GM12878 (cell line): ENCODE results near the gene YIPF6. TPM values are rescaled to one million over a fixed set of nuclear protein-coding genes. Genes with fewer than 3 reads are reported as not detected.

ENCODE experiments used
- ATF7 ChIP-seq: fragments of 450-650 bp; IDR thresholded peaks from 2 replicates; pipeline ENCODE4 v1.6.1; 2016; ENCODE audit warnings: low read depth, mild to moderate bottlenecking
- BCL11A ChIP-seq: IDR thresholded peaks from 2 replicates; pipeline ENCODE4 v1.6.1; 2011; ENCODE audit warnings: low read depth, low read length
- BRCA1 ChIP-seq: IDR thresholded peaks from 2 replicates; pipeline ENCODE4 v1.6.1; 2011; ENCODE audit warnings: low read depth, low read length, improper control_type of control experiment
- CBX3 ChIP-seq: fragments of 200-600 bp; sonication (generic); IDR thresholded peaks from 2 replicates; pipeline ENCODE4 v1.6.1; 2016; ENCODE audit warnings: low read depth, borderline replicate concordance
- CHD1 ChIP-seq: IDR thresholded peaks from 2 replicates; pipeline ENCODE4 v1.6.1; 2012; ENCODE audit warnings: low read depth, low read length, improper control_type of control experiment
- CREM ChIP-seq: IDR thresholded peaks from 2 replicates; pipeline ENCODE4 v1.6.1; 2014; ENCODE audit warnings: antibody characterized with exemption, low read depth
- IRF4 ChIP-seq: IDR thresholded peaks from 2 replicates; pipeline ENCODE4 v1.6.1; 2011; ENCODE audit warnings: low read depth, low read length
- MEF2A ChIP-seq: IDR thresholded peaks from 2 replicates; pipeline ENCODE4 v1.6.1; 2011; ENCODE audit warnings: low read depth, mild to moderate bottlenecking, low read length, moderate library complexity; ENCODE audit not compliant: insufficient read depth
- MEF2B ChIP-seq: fragments of 450-650 bp; IDR thresholded peaks from 2 replicates; pipeline ENCODE4 v1.6.1; 2018; ENCODE audit warnings: mild to moderate bottlenecking, moderate library complexity; ENCODE audit not compliant: partially characterized antibody, poor library complexity, severe bottlenecking
- MTA3 ChIP-seq: IDR thresholded peaks from 2 replicates; pipeline ENCODE4 v1.6.1; 2012; ENCODE audit warnings: low read length, inconsistent platforms, borderline replicate concordance
- NBN ChIP-seq: fragments of 450-650 bp; IDR thresholded peaks from 2 replicates; pipeline ENCODE4 v1.6.1; 2016
- NR2C2 ChIP-seq: IDR thresholded peaks from 2 replicates; pipeline ENCODE4 v1.6.1; 2011; ENCODE audit warnings: borderline replicate concordance, low read depth; ENCODE audit not compliant: control insufficient read depth, insufficient read length
- PAX5 ChIP-seq: IDR thresholded peaks from 2 replicates; pipeline ENCODE4 v1.6.1; 2011; ENCODE audit warnings: low read depth, low read length, borderline replicate concordance
- PML ChIP-seq: IDR thresholded peaks from 2 replicates; pipeline ENCODE4 v1.6.1; 2012; ENCODE audit warnings: low read length, inconsistent platforms
- RAD51 ChIP-seq: fragments of 450-650 bp; IDR thresholded peaks from 2 replicates; pipeline ENCODE4 v1.6.1; 2016; ENCODE audit warnings: moderate library complexity, mild to moderate bottlenecking, inconsistent platforms
- RCOR1 ChIP-seq: conservative IDR thresholded peaks from 2 replicates; pipeline ENCODE4 v1.6.1; 2012; ENCODE audit warnings: low read depth, low read length, improper control_type of control experiment
- RELA ChIP-seq: fragments of 450-650 bp; IDR thresholded peaks from 2 replicates; pipeline ENCODE4 v1.8.0; 2014; ENCODE audit warnings: borderline replicate concordance; ENCODE audit not compliant: partially characterized antibody
- RUNX3 ChIP-seq: IDR thresholded peaks from 2 replicates; pipeline ENCODE4 v1.6.1; 2012; ENCODE audit warnings: low read length, inconsistent platforms
- SREBF1 ChIP-seq: IDR thresholded peaks from 2 replicates; pipeline ENCODE4 v1.6.1; 2012; ENCODE audit warnings: mild to moderate bottlenecking, low read length
- STAT1 ChIP-seq: fragments of 450-650 bp; conservative IDR thresholded peaks from 2 replicates; pipeline ENCODE4 v1.6.1; 2014; ENCODE audit warnings: antibody characterized with exemption, mild to moderate bottlenecking
- polyA plus RNA-seq, 11 experiments: library from polyadenylated mRNA; depleted of rRNA in 4 of 11; unstranded in 6 of 11; stranded (reverse) in 5 of 11; fragments of >200 nt; fragmentation: Nextera tagmentation in 4 of 11; fragmentation: Illumina TruSeq in 1 of 11; extraction: Ambion mirVana in 4 of 11; extraction: Trizol in 1 of 11; gene quantifications; 1 replicate in 1 of 11; 2 replicates in 10 of 11; pipeline versions ENCODE4 v1.2.1 to v1.2.3, GENCODE V29; 2011 to 2016; ENCODE audit warnings: inconsistent platforms in 2 of 11, missing spikeins in 2 of 11, low read depth in 1 of 11
- total RNA-seq, 4 experiments: library from RNA; depleted of rRNA in 3 of 4; stranded (reverse); fragments of >200 nt in 3 of 4; fragmentation: Illumina TruSeq in 1 of 4; extraction: Trizol in 1 of 4; gene quantifications; 2 replicates each; pipeline versions ENCODE4 v1.2.1 to v1.2.3, GENCODE V29; 2013 to 2021
- TF ChIP-seq, protein P1 (sequence below): fragments of 450-650 bp; formaldehyde crosslinking; IDR thresholded peaks from 2 replicates; pipeline ENCODE4 v1.5.0; 2022; ENCODE audit warnings: mild to moderate bottlenecking, missing genetic modification characterization
- TF ChIP-seq, protein P2 (sequence below): IDR thresholded peaks from 2 replicates; pipeline ENCODE4 v1.6.1; 2012; ENCODE audit warnings: low read depth, low read length, improper control_type of control experiment
- TF ChIP-seq, protein P3 (sequence below): fragments of 450-650 bp; IDR thresholded peaks from 2 replicates; pipeline ENCODE4 v1.6.1; 2017; ENCODE audit warnings: mild to moderate bottlenecking, moderate library complexity

Gene YIPF6
- total and polyA plus RNA-seq, 10 of the 15 experiments (the other 5 are each of a cell fraction or from before 2014, with no cell fraction given), result 5.9 to 23.1 (median 12.2) TPM

DNA sequence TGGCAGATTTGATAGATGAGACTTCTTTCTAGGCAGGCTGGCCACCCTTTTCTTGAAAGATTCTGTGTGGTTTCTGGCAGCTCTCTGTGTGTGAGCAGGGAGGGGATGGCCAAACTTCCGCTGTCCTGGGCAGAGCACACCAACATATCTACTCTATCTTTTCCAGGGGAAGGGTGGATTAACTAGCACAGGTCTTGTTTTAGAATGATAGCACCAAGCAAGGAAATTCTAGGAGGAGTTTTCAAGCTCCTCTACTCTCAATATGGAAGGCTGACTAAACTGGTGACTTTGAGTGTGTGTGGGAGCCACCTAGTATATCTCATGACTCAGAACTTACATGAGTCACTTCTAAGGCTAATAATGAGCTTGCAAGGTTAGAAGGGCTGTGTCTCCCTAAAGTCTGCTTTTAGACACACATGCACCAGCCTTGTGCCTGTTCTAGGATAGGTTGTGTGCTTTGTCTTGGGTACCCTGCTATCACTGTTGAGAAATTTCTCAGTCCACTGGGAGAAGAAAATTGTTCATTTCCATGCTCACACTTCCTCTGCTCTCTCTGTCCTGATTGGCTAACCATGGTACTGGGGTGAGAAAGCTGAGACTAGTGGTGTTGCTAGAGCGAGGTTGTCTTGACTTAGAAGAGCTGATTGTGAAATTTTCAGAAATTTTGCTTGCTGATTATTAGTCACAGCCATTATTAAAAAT is 72.9 kb downstream of the YIPF6 start (continued):
- TF ChIP-seq, protein P1, sequence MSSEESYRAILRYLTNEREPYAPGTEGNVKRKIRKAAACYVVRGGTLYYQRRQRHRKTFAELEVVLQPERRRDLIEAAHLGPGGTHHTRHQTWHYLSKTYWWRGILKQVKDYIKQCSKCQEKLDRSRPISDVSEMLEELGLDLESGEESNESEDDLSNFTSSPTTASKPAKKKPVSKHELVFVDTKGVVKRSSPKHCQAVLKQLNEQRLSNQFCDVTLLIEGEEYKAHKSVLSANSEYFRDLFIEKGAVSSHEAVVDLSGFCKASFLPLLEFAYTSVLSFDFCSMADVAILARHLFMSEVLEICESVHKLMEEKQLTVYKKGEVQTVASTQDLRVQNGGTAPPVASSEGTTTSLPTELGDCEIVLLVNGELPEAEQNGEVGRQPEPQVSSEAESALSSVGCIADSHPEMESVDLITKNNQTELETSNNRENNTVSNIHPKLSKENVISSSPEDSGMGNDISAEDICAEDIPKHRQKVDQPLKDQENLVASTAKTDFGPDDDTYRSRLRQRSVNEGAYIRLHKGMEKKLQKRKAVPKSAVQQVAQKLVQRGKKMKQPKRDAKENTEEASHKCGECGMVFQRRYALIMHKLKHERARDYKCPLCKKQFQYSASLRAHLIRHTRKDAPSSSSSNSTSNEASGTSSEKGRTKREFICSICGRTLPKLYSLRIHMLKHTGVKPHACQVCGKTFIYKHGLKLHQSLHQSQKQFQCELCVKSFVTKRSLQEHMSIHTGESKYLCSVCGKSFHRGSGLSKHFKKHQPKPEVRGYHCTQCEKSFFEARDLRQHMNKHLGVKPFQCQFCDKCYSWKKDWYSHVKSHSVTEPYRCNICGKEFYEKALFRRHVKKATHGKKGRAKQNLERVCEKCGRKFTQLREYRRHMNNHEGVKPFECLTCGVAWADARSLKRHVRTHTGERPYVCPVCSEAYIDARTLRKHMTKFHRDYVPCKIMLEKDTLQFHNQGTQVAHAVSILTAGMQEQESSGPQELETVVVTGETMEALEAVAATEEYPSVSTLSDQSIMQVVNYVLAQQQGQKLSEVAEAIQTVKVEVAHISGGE (CRISPR knock-in tag), result no peak
- TF ChIP-seq BRCA1, result no peak
- TF ChIP-seq PAX5, result no peak
- TF ChIP-seq ATF7, result peak; percentile 23; the same call in 1 of the 2 replicates
- no peak for TF ChIP-seq RCOR1
- no peak for TF ChIP-seq NR2C2
- no peak for TF ChIP-seq STAT1
- TF ChIP-seq SREBF1, result no peak
- TF ChIP-seq IRF4, result no peak
- TF ChIP-seq MTA3, result no peak
- no peak for TF ChIP-seq PML
- TF ChIP-seq RAD51, result no peak; the same call in 1 of the 2 replicates
- TF ChIP-seq CREM, result peak; percentile 26; the same call in 1 of the 2 replicates
- TF ChIP-seq NBN, result no peak
- no peak for TF ChIP-seq CBX3
- TF ChIP-seq, protein P2, sequence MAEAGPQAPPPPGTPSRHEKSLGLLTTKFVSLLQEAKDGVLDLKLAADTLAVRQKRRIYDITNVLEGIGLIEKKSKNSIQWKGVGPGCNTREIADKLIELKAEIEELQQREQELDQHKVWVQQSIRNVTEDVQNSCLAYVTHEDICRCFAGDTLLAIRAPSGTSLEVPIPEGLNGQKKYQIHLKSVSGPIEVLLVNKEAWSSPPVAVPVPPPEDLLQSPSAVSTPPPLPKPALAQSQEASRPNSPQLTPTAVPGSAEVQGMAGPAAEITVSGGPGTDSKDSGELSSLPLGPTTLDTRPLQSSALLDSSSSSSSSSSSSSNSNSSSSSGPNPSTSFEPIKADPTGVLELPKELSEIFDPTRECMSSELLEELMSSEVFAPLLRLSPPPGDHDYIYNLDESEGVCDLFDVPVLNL, result no peak
- peak; percentile 29 for TF ChIP-seq MEF2B
- TF ChIP-seq RELA, result no peak
- TF ChIP-seq BCL11A, result peak; percentile 43; the same call in 1 of the 2 replicates
- TF ChIP-seq, protein P3, sequence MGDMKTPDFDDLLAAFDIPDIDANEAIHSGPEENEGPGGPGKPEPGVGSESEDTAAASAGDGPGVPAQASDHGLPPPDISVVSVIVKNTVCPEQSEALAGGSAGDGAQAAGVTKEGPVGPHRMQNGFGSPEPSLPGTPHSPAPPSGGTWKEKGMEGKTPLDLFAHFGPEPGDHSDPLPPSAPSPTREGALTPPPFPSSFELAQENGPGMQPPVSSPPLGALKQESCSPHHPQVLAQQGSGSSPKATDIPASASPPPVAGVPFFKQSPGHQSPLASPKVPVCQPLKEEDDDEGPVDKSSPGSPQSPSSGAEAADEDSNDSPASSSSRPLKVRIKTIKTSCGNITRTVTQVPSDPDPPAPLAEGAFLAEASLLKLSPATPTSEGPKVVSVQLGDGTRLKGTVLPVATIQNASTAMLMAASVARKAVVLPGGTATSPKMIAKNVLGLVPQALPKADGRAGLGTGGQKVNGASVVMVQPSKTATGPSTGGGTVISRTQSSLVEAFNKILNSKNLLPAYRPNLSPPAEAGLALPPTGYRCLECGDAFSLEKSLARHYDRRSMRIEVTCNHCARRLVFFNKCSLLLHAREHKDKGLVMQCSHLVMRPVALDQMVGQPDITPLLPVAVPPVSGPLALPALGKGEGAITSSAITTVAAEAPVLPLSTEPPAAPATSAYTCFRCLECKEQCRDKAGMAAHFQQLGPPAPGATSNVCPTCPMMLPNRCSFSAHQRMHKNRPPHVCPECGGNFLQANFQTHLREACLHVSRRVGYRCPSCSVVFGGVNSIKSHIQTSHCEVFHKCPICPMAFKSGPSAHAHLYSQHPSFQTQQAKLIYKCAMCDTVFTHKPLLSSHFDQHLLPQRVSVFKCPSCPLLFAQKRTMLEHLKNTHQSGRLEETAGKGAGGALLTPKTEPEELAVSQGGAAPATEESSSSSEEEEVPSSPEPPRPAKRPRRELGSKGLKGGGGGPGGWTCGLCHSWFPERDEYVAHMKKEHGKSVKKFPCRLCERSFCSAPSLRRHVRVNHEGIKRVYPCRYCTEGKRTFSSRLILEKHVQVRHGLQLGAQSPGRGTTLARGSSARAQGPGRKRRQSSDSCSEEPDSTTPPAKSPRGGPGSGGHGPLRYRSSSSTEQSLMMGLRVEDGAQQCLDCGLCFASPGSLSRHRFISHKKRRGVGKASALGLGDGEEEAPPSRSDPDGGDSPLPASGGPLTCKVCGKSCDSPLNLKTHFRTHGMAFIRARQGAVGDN, result no peak
- TF ChIP-seq RUNX3, result peak; percentile 27; the same call in 1 of the 2 replicates
- TF ChIP-seq CHD1, result no peak
- TF ChIP-seq MEF2A, result 0 out of 2 replicates have a peak, but pooled peaks have one; percentile 47
